ENCODE data around the gene SHROOM4.

DNA sequence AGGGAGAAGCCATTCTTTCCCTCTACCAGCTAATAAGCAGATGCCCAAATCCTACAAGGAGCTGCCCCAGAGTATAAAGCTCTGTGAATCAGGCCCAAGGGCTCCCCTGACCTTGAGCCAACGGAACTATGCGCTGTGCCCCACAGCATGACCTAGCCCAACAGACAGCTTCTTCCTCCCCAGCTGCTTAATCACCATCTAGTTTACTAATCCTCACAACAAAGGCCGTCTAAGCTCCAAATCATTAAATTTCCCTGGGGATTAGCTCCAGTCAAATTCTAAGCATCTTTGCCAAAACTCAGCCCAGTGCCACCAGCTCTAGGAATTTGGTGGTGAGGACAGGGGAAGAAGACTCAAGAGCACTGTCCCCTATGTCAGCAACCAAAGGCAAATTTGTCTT is 113.1 kb downstream of the SHROOM4 start:
- TF ChIP-seq POLR2A (IDR thresholded peaks at IDR 0.05) (no peak), CTCF (IDR thresholded peaks at IDR 0.05) (no peak)
